Osteoblast (primary cell): Measurements from ENCODE around the gene SRRM5. TPM values are rescaled to one million over a fixed set of nuclear protein-coding genes. Genes with fewer than 3 reads are reported as not detected.
A peak's percentile ranks its signal among the peaks of the same experiment; 100 is the strongest.

Source experiments
- DNase-seq: peaks from one replicate; pipeline ENCODE4 v3.0.0; 2011; ENCODE audit warnings: low spot score, mixed read lengths; ENCODE audit not compliant: insufficient read length; ENCODE audit errors: missing footprints
- H2AFZ ChIP-seq: 2 replicates; pipeline ENCODE4 v1.6.0; 2011; ENCODE audit warnings: mild to moderate bottlenecking, low read length
- H3K27ac ChIP-seq: 2 replicates; pipeline ENCODE4 v1.5.1; 2011; ENCODE audit warnings: mild to moderate bottlenecking, low read depth, low read length, moderate library complexity
- H3K27me3 ChIP-seq: 2 replicates; pipeline ENCODE4 v1.6.0; 2012; ENCODE audit warnings: mild to moderate bottlenecking, control low read depth, inconsistent platforms, low read length, moderate library complexity; ENCODE audit not compliant: insufficient read depth
- H3K36me3 ChIP-seq: 2 replicates; pipeline ENCODE4 v1.5.1; 2011; ENCODE audit warnings: mild to moderate bottlenecking, low read length, control low read depth, moderate library complexity; ENCODE audit not compliant: insufficient read depth
- H3K4me1 ChIP-seq: 2 replicates; pipeline ENCODE4 v1.5.1; 2011; ENCODE audit warnings: mild to moderate bottlenecking, low read length, control low read depth, moderate library complexity; ENCODE audit not compliant: insufficient read depth
- H3K4me2 ChIP-seq: 2 replicates; pipeline ENCODE4 v1.6.0; 2011; ENCODE audit warnings: mild to moderate bottlenecking, low read length; ENCODE audit not compliant: insufficient read depth
- H3K4me3 ChIP-seq: fragments of 200-600 bp; sonication (generic); 3 replicates; pipeline ENCODE4 v1.5.1; 2012; ENCODE audit warnings: mild to moderate bottlenecking, low read length, inconsistent platforms; ENCODE audit not compliant: insufficient read depth
- H3K79me2 ChIP-seq: 2 replicates; pipeline ENCODE4 v1.6.0; 2012; ENCODE audit warnings: mild to moderate bottlenecking, low read length, control low read depth, inconsistent platforms; ENCODE audit not compliant: insufficient read depth
- H3K9me3 ChIP-seq: 2 replicates; pipeline ENCODE4 v1.5.1; 2011; ENCODE audit warnings: low read depth, low read length, control low read depth
- H4K20me1 ChIP-seq: 2 replicates; pipeline ENCODE4 v1.6.0; 2012; ENCODE audit warnings: mild to moderate bottlenecking, low read length, control low read depth; ENCODE audit not compliant: insufficient read depth
- CTCF ChIP-seq: IDR thresholded peaks from 2 replicates; pipeline ENCODE4 v1.5.1; 2011; ENCODE audit warnings: mild to moderate bottlenecking, low read depth, low read length, moderate library complexity; ENCODE audit errors: extremely low read depth
- total RNA-seq: library from RNA; depleted of rRNA; stranded (reverse); fragments of >200 nt; gene quantifications from 2 replicates; pipeline ENCODE4 v1.2.3, GENCODE V29; 2012

SRRM5 gene
- total RNA-seq, 1 donor = under 0.01 TPM

- Histone ChIP-seq H2AFZ (no peak overlapping the region), H3K4me3 (no peak overlapping the region), H3K9me3 (no peaks in the 10 kb centered on the region), H4K20me1 (peaks cover 4% of the 10 kb centered on the region), H3K36me3 (peaks cover 3% of the 10 kb centered on the region), H3K79me2 (peaks cover 59% of the 10 kb centered on the region), H3K27ac (peak overlapping the region; percentile 58), H3K4me2 (no peak overlapping the region), H3K4me1 (peaks cover 18% of the 10 kb centered on the region), H3K27me3 (no peaks in the 10 kb centered on the region)
- TF ChIP-seq CTCF = no peak
- peak; percentile 13 for DNase-seq
Measured at GRCh38 chr19:43572171-43572588, 39.7 kb upstream of the SRRM5 start.

- Histone ChIP-seq H3K27me3 (no peaks in the 10 kb centered on the region), H3K36me3 (peaks cover 3% of the 10 kb centered on the region), H3K79me2 (peaks cover 46% of the 10 kb centered on the region), H3K9me3 (no peaks in the 10 kb centered on the region), H3K4me3 (peak overlapping the region; percentile 100), H4K20me1 (peaks cover 4% of the 10 kb centered on the region), H3K4me2 (peak overlapping the region; percentile 97), H3K27ac (peak overlapping the region; percentile 84), H3K4me1 (peaks cover 18% of the 10 kb centered on the region), H2AFZ (peak overlapping the region; percentile 98)
- DNase-seq = peak; percentile 60
- TF ChIP-seq CTCF = no peak
Measured at GRCh38 chr19:43574424-43575155, 37.3 kb upstream of the SRRM5 start.

- Histone ChIP-seq H3K27ac (peak within 1 kb of the TSS; percentile 84), H3K4me3 (peak within 1 kb of the TSS; percentile 100), H3K4me2 (peak within 1 kb of the TSS; percentile 97), H2AFZ (peak within 1 kb of the TSS; percentile 98), H4K20me1 (no peaks in the 10 kb centered on the region), H3K9me3 (no peaks in the 10 kb centered on the region), H3K36me3 (no peaks in the 10 kb centered on the region), H3K27me3 (no peaks in the 10 kb centered on the region), H3K79me2 (peaks cover 38% of the 10 kb centered on the region), H3K4me1 (peaks cover 18% of the 10 kb centered on the region)
- no peak for TF ChIP-seq CTCF
- peak; percentile 98 for DNase-seq
Measured at GRCh38 chr19:43575156-43575950, 36.5 kb upstream of the SRRM5 start, which contains the start of the genes PINLYP and XRCC1. Gene PINLYP, plus strand, starts transcription at chr19:43575801. Its CDS starts 1,391 bp downstream, at chr19:43577192. Gene XRCC1, minus strand, starts transcription at chr19:43575527. Its CDS starts 69 bp downstream, at chr19:43575458.
